H1 (cell line): ENCODE data around the gene RPL31. TPM values are rescaled to one million over a fixed set of nuclear protein-coding genes. Genes with fewer than 3 reads are reported as not detected.

Experiments used
- CTCF ChIA-PET: fragments of 300-600 bp; sonication (Branson Sonifier 250); formaldehyde crosslinking; loops from one replicate; lab custom pipeline; 2021; ENCODE audit not compliant: partially characterized antibody; lab: Charles Lee
- POLR2A ChIA-PET: fragments of 300-600 bp; sonication (Branson Sonifier 250); formaldehyde crosslinking; loops from one replicate; lab custom pipeline; 2021; ENCODE audit warnings: inconsistent platforms; ENCODE audit not compliant: partially characterized antibody; lab: Charles Lee
- DNase-seq, 2 experiments: peaks; one replicate each; pipeline versions ENCODE4 v3.0.0 to v3.0.0-alpha.2; 2010 to 2022; ENCODE audit warnings: low spot score in 2 of 2, low read depth in 1 of 2, mixed read lengths in 1 of 2
- FAIRE-seq: peaks from 2 replicates; lab custom pipeline; 2011; peaks lifted over from hg19 to GRCh38; lab: Jason Lieb, UNC
- H2AFZ ChIP-seq: 2 replicates; pipeline ENCODE4 v1.8.1; 2012; ENCODE audit warnings: low read length, inconsistent platforms
- H2AK5ac ChIP-seq: 2 replicates; pipeline ENCODE4 v1.6.1; 2013; ENCODE audit warnings: low read depth, low read length
- H2BK120ac ChIP-seq: replicated peaks from 2 replicates; pipeline ENCODE3; 2013; ENCODE audit warnings: low read depth, low read length, inconsistent platforms
- H2BK12ac ChIP-seq: 2 replicates; pipeline ENCODE4 v1.6.1; 2013; ENCODE audit warnings: low read depth, low read length
- H2BK15ac ChIP-seq: 2 replicates; pipeline ENCODE4 v1.6.1; 2013; ENCODE audit warnings: low read length
- H2BK20ac ChIP-seq: 2 replicates; pipeline ENCODE4 v1.6.1; 2013; ENCODE audit warnings: low read length
- H2BK5ac ChIP-seq: 2 replicates; pipeline ENCODE4 v1.6.1; 2013; ENCODE audit warnings: low read depth, low read length
- H3K14ac ChIP-seq: 2 replicates; pipeline ENCODE4 v1.6.1; 2013; ENCODE audit warnings: inconsistent platforms; ENCODE audit not compliant: insufficient read length
- H3K18ac ChIP-seq: 2 replicates; pipeline ENCODE4 v1.6.1; 2013; ENCODE audit warnings: low read length; ENCODE audit errors: extremely low read depth
- H3K23ac ChIP-seq: 2 replicates; pipeline ENCODE4 v1.6.1; 2013; ENCODE audit warnings: inconsistent platforms; ENCODE audit not compliant: insufficient read length
- H3K23me2 ChIP-seq: 2 replicates; pipeline ENCODE4 v1.6.1; 2013; ENCODE audit warnings: low read depth, low read length
- H3K27ac ChIP-seq: 2 replicates; pipeline ENCODE4 v1.6.1; 2011; ENCODE audit warnings: low read depth, low read length, inconsistent platforms
- H3K27me3 ChIP-seq, 4 experiments: replicated peaks in 1 of 4; 1 replicate in 1 of 4; 2 replicates in 3 of 4; pipeline versions ENCODE4 v1.6.1 to v1.8.1; 2011 to 2013; ENCODE audit warnings: low read length in 3 of 4, mild to moderate bottlenecking in 3 of 4, inconsistent platforms in 2 of 4, mixed read lengths in 2 of 4, moderate library complexity in 1 of 4; ENCODE audit not compliant: control insufficient read depth in 3 of 4, insufficient read depth in 3 of 4; ENCODE audit errors: extremely low read depth in 1 of 4
- H3K36me3 ChIP-seq, 4 experiments: 2 replicates each; pipeline versions ENCODE4 v1.6.1 to v1.8.1; 2011 to 2013; ENCODE audit warnings: mild to moderate bottlenecking in 4 of 4, low read length in 3 of 4, moderate library complexity in 2 of 4, control low read depth in 1 of 4, inconsistent platforms in 1 of 4; ENCODE audit not compliant: insufficient read depth in 4 of 4, control insufficient read depth in 2 of 4
- H3K4ac ChIP-seq: replicated peaks from 2 replicates; pipeline ENCODE3; 2013; ENCODE audit warnings: low read length, low read depth, mixed read lengths, inconsistent platforms; ENCODE audit not compliant: insufficient read length
- H3K4me1 ChIP-seq, 4 experiments: replicated peaks in 1 of 4; 1 replicate in 1 of 4; 2 replicates in 3 of 4; pipeline versions ENCODE4 v1.6.1 to v1.8.1; 2011 to 2013; ENCODE audit warnings: low read length in 3 of 4, inconsistent platforms in 2 of 4, mixed read lengths in 1 of 4; ENCODE audit not compliant: insufficient read depth in 4 of 4, control insufficient read depth in 3 of 4
- H3K4me2 ChIP-seq, 2 experiments: 2 replicates each; pipeline versions ENCODE4 v1.6.1 to v1.8.1; 2011 to 2013; ENCODE audit warnings: low read depth in 2 of 2, low read length in 2 of 2, control low read depth in 1 of 2, inconsistent platforms in 1 of 2, mild to moderate bottlenecking in 1 of 2; ENCODE audit not compliant: insufficient read depth in 1 of 2
- H3K4me3 ChIP-seq, 4 experiments: fragments of 200-600, 300-600 bp in 1 of 4; sonication (generic), shearing (Covaris generic), sonication (Bioruptor Twin) in 1 of 4; 2 replicates each; pipeline versions ENCODE4 v1.5.1 to v1.8.1; 2011 to 2016; ENCODE audit warnings: low read length in 4 of 4, low read depth in 3 of 4, control low read depth in 2 of 4, inconsistent platforms in 2 of 4, mild to moderate bottlenecking in 2 of 4, mixed read lengths in 1 of 4, moderate library complexity in 1 of 4; ENCODE audit not compliant: insufficient read depth in 2 of 4; ENCODE audit errors: extremely low read depth in 1 of 4
- H3K56ac ChIP-seq: replicated peaks from 2 replicates; pipeline ENCODE3; 2013; ENCODE audit warnings: low read depth, mild to moderate bottlenecking, mixed read lengths, low read length, inconsistent platforms; ENCODE audit not compliant: insufficient read length
- H3K79me1 ChIP-seq: 2 replicates; pipeline ENCODE4 v1.6.1; 2013; ENCODE audit warnings: low read depth, low read length, control low read depth
- H3K79me2 ChIP-seq, 2 experiments: 2 replicates each; pipeline versions ENCODE4 v1.6.1 to v1.8.1; 2012 to 2013; ENCODE audit warnings: low read length in 2 of 2, mild to moderate bottlenecking in 2 of 2, inconsistent platforms in 1 of 2; ENCODE audit not compliant: insufficient read depth in 2 of 2, control insufficient read depth in 1 of 2
- H3K9ac ChIP-seq, 4 experiments: replicated peaks in 1 of 4; 1 replicate in 1 of 4; 2 replicates in 3 of 4; pipeline versions ENCODE4 v1.6.1 to v1.8.1; 2011 to 2013; ENCODE audit warnings: low read depth in 3 of 4, low read length in 3 of 4, control low read depth in 2 of 4, mild to moderate bottlenecking in 2 of 4, moderate library complexity in 2 of 4, inconsistent platforms in 1 of 4; ENCODE audit errors: extremely low read depth in 1 of 4
- H3K9me3 ChIP-seq, 2 experiments: 2 replicates each; pipeline versions ENCODE4 v1.6.1 to v1.8.1; 2012 to 2013; ENCODE audit warnings: mild to moderate bottlenecking in 2 of 2, moderate library complexity in 2 of 2, control low read depth in 1 of 2, inconsistent platforms in 1 of 2, low read depth in 1 of 2, low read length in 1 of 2, mixed read lengths in 1 of 2; ENCODE audit not compliant: insufficient read depth in 2 of 2
- H4K20me1 ChIP-seq, 2 experiments: replicated peaks in 1 of 2; 2 replicates each; pipeline versions ENCODE3 to v1.8.1; 2011 to 2013; ENCODE audit warnings: inconsistent platforms in 2 of 2, low read length in 2 of 2, mild to moderate bottlenecking in 1 of 2; ENCODE audit not compliant: insufficient read depth in 2 of 2, control insufficient read depth in 1 of 2
- H4K5ac ChIP-seq: 2 replicates; pipeline ENCODE4 v1.6.1; 2013; ENCODE audit warnings: low read length, low read depth, mixed read lengths, inconsistent platforms; ENCODE audit not compliant: insufficient read length
- H4K8ac ChIP-seq: 2 replicates; pipeline ENCODE4 v1.8.0; 2013; ENCODE audit warnings: mild to moderate bottlenecking, moderate library complexity, low read length, inconsistent platforms; ENCODE audit not compliant: insufficient read depth; ENCODE audit errors: extremely low read depth
- H4K91ac ChIP-seq: replicated peaks from 2 replicates; pipeline ENCODE3; 2013; ENCODE audit warnings: low read length, mixed read lengths, inconsistent platforms; ENCODE audit not compliant: insufficient read length
- ATF2 ChIP-seq: IDR thresholded peaks from 2 replicates; pipeline ENCODE4 v1.6.1; 2012; ENCODE audit warnings: low read length, inconsistent platforms
- CBX5 ChIP-seq: fragments of 300-800, 300-1000 bp; sonication (generic); IDR thresholded peaks from 2 replicates; pipeline ENCODE4 v1.7.1; 2016; ENCODE audit warnings: antibody characterized with exemption, low read length, low read depth
- EP300 ChIP-seq, 2 experiments: IDR thresholded peaks; 1 replicate in 1 of 2; 2 replicates in 1 of 2; pipeline ENCODE4 v1.6.1; 2011 to 2012; ENCODE audit warnings: low read depth in 2 of 2, low read length in 2 of 2, mild to moderate bottlenecking in 2 of 2, borderline replicate concordance in 1 of 2, inconsistent platforms in 1 of 2, moderate library complexity in 1 of 2
- KDM4A ChIP-seq: IDR thresholded peaks from one replicate; pipeline ENCODE4 v1.7.1; 2012; ENCODE audit warnings: low read depth, mild to moderate bottlenecking, moderate library complexity, low read length, inconsistent platforms; ENCODE audit not compliant: severe bottlenecking
- NRF1 ChIP-seq: IDR thresholded peaks from 2 replicates; pipeline ENCODE4 v1.6.1; 2011; ENCODE audit warnings: mild to moderate bottlenecking, low read depth, low read length, improper control_type of control experiment
- RAD21 ChIP-seq, 2 experiments: IDR thresholded peaks in 1 of 2; conservative IDR thresholded peaks in 1 of 2; 2 replicates each; pipeline ENCODE4 v1.6.1; 2011; ENCODE audit warnings: low read depth in 2 of 2, low read length in 2 of 2, improper control_type of control experiment in 1 of 2, inconsistent platforms in 1 of 2, mild to moderate bottlenecking in 1 of 2, moderate library complexity in 1 of 2
- RBBP5 ChIP-seq: IDR thresholded peaks from 2 replicates; pipeline ENCODE4 v1.7.1; 2012; ENCODE audit warnings: low read depth, mild to moderate bottlenecking, inconsistent platforms, low read length, moderate library complexity, borderline replicate concordance
- SP1 ChIP-seq: IDR thresholded peaks from 2 replicates; pipeline ENCODE4 v1.6.1; 2011; ENCODE audit warnings: low read depth, low read length
- TAF1 ChIP-seq: IDR thresholded peaks from 2 replicates; pipeline ENCODE4 v1.6.1; 2011; ENCODE audit warnings: mild to moderate bottlenecking, low read depth, low read length
- TBP ChIP-seq: IDR thresholded peaks from 2 replicates; pipeline ENCODE4 v1.6.1; 2011; ENCODE audit warnings: low read depth, low read length, improper control_type of control experiment
- USF2 ChIP-seq: IDR thresholded peaks from 2 replicates; pipeline ENCODE4 v1.6.1; 2011; ENCODE audit warnings: low read length, improper control_type of control experiment
- YY1 ChIP-seq: IDR thresholded peaks from 2 replicates; pipeline ENCODE4 v1.6.1; 2011; ENCODE audit warnings: low read depth, mild to moderate bottlenecking, low read length
- WGBS, 2 experiments: shearing (Covaris generic) in 1 of 2; methylation state at CpG; one replicate each; pipeline versions ENCODE4 v1.1.6 to v1.1.7; 2013 to 2015; ENCODE audit warnings: low lambda C conversion rate in 2 of 2, mixed read lengths in 2 of 2, inconsistent platforms in 1 of 2, low coverage in 1 of 2, missing lambda C conversion rate in 1 of 2; ENCODE audit not compliant: insufficient replicate concordance in 2 of 2, insufficient coverage in 1 of 2, insufficient read length in 1 of 2; ENCODE audit errors: extremely low coverage in 1 of 2, missing lambda C conversion rate in 1 of 2; 5-methylcytosine and 5-hydroxymethylcytosine counted together
- polyA plus RNA-seq, 7 experiments: library from polyadenylated mRNA; depleted of rRNA in 3 of 7; stranded (reverse) in 5 of 7; unstranded in 2 of 7; fragments of >200 nt in 5 of 7; fragments of 200-250 nt in 2 of 7; gene quantifications; 1 replicate in 5 of 7; 2 replicates in 1 of 7; 4 replicates in 1 of 7; pipeline versions ENCODE4 v1.2.1 to v1.2.3, GENCODE V29; 2011 to 2013; ENCODE audit warnings: missing spikeins in 2 of 7, mixed read lengths in 2 of 7
- total RNA-seq: library from RNA; stranded (reverse); fragmentation: NEBNext Ultra II Directional; extraction: Animal tissue kit (Norgen Biotek cat#: 25700); gene quantifications from 2 replicates; pipeline ENCODE4 v1.2.1, GENCODE V29; 2021

RPL31 gene
- total and polyA plus RNA-seq, 2 of the 8 experiments (the other 6 are each of a cell fraction or from before 2014, with no cell fraction given) = 1,463 to 1,722 TPM

GRCh38 chr2:100975521-100975785 is 26.6 kb upstream of the RPL31 start:
- POLR2A ChIA-PET = interaction anchor here (3.2 kb wide), 1 partner anchor 28 kb away, joined by 12 read pairs; the partner anchor contains the start of gene RPL31
- H3K79me1 ChIP-seq = no peaks in the 10 kb centered on the region
- DNase-seq (no peak), FAIRE-seq (no peak)
- H2BK120ac ChIP-seq = no peak overlapping the region
- H3K4me3 ChIP-seq = no peak overlapping the region
- CTCF ChIA-PET = interaction anchor here (0.7 kb wide), 1 partner anchor 89 kb away, joined by 3 read pairs; no protein-coding TSS in a partner anchor
- no peaks in the 10 kb centered on the region for H3K27me3 ChIP-seq
- no peak overlapping the region for H2AFZ ChIP-seq
- no peak overlapping the region for H2BK20ac ChIP-seq
- no peak overlapping the region for H2BK5ac ChIP-seq
- H3K36me3 ChIP-seq = no peaks in the 10 kb centered on the region
- no peak overlapping the region for H3K4me2 ChIP-seq
- H2BK12ac ChIP-seq = no peak overlapping the region
- no peak overlapping the region for H3K9ac ChIP-seq
- H3K27ac ChIP-seq = no peak overlapping the region
- H3K4me1 ChIP-seq = no peaks in the 10 kb centered on the region
- H3K18ac ChIP-seq = no peak overlapping the region
- 94% methylated on average over 7 of the region's 7 CpGs; no CpG with 5 or more reads in 1 of the 2 experiments for WGBS, 2 experiments
- H4K20me1 ChIP-seq = no peaks in the 10 kb centered on the region
- H4K91ac ChIP-seq = no peak overlapping the region
- H3K23ac ChIP-seq = no peak overlapping the region
- H4K5ac ChIP-seq = no peak overlapping the region
- H3K79me2 ChIP-seq = no peaks in the 10 kb centered on the region
- no peak overlapping the region for H2AK5ac ChIP-seq
- H3K9me3 ChIP-seq = no peaks in the 10 kb centered on the region
- no peak overlapping the region for H2BK15ac ChIP-seq
- H3K4ac ChIP-seq = no peak overlapping the region
- no peak overlapping the region for H4K8ac ChIP-seq
- H3K56ac ChIP-seq = no peak overlapping the region
- H3K14ac ChIP-seq = no peak overlapping the region
- H3K23me2 ChIP-seq = no peaks in the 10 kb centered on the region
- TF ChIP-seq RBBP5 (no peak), EP300 (IDR thresholded peaks at IDR 0.05; ENCODE audit: borderline replicate concordance in 1 of 2, low read depth in 2 of 2, low read length in 2 of 2) (no peak), SP1 (no peak), TBP (no peak), USF2 (no peak), YY1 (no peak), KDM4A (no peak), NRF1 (no peak), RAD21 (IDR thresholded peaks at IDR 0.05 in 1 of 2, conservative IDR thresholded peaks at IDR 0.05 in 1 of 2; ENCODE audit: low read depth in 2 of 2, low read length in 2 of 2) (no peak), TAF1 (no peak), ATF2 (no peak), CBX5 (no peak)
